GM19043 (cell line): ENCODE measurements around the gene SCTR.

ENCODE experiments used
- ATAC-seq: cut with Tn5 transposase; IDR thresholded peaks from one replicate; pipeline ENCODE4 v1.9.1; 2021; ENCODE audit warnings: low read depth; ENCODE audit not compliant: unreplicated experiment

The SCTR gene

DNA sequence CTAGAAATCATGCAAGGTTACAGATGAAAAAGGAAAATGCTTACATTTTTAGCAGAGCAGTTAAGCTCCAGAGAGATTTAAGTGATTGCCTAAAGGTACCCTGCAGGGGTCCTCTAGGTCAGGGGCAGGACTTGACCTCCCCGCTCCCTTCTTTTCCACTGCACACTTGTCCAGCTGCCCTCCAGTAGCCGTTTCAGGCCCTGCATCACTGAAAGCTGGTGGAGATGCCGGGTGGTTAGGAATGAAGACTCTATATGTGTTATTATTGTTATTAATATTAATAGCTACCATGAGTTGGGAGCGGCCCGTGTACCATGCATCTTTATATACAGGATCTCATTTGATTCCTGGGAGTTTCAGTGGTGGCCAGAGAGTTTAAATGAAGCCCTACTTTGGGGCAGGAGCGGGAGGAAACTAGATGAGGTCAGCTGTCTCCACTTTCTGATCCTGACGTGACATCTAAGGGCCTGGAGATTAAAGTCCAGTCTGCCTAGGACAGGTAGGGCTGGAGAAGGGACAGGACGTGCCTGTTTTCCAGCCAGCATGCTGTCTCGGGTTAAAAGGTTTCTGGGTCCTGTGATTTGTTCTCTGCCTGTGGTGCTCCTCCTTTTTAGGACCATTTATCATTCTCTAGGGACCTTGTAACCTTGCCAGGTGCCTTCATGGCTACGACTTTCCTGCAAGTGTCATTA, 90.5 kb downstream of the SCTR start:
- ATAC-seq = no peak

DNA sequence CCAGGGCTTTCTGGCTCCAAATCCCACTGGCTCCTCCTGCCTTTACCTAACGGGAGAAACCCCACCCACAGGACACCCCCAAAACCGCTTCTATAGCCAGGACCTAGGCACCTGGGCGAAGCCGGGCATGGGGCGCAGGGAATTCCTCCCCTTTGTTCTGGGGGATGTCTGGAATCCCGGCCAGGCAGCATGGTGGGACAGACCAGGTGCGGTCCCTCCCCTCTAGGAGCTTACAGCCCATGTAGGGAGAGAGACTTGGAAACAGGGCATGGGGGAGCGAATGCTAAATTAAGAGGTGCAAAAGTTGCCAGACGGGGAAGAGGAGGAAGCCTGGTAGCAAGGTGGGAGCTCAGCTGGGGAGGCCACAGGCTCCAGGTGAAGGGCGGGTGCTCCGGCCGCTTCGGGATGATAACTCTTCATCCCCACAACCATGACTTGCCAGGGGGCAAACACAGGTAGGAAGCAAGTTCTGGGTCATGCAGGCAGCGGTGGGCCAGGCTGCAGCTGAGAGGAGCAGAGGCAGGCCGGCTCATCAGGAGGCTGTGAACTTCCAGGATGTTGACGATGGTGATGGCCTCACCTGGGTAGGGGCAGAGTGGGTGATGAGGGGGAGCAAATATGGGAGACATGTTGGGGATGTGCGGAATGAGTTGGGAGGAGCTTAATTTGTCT, 91.3 kb downstream of the SCTR start:
- ATAC-seq = no peak

DNA sequence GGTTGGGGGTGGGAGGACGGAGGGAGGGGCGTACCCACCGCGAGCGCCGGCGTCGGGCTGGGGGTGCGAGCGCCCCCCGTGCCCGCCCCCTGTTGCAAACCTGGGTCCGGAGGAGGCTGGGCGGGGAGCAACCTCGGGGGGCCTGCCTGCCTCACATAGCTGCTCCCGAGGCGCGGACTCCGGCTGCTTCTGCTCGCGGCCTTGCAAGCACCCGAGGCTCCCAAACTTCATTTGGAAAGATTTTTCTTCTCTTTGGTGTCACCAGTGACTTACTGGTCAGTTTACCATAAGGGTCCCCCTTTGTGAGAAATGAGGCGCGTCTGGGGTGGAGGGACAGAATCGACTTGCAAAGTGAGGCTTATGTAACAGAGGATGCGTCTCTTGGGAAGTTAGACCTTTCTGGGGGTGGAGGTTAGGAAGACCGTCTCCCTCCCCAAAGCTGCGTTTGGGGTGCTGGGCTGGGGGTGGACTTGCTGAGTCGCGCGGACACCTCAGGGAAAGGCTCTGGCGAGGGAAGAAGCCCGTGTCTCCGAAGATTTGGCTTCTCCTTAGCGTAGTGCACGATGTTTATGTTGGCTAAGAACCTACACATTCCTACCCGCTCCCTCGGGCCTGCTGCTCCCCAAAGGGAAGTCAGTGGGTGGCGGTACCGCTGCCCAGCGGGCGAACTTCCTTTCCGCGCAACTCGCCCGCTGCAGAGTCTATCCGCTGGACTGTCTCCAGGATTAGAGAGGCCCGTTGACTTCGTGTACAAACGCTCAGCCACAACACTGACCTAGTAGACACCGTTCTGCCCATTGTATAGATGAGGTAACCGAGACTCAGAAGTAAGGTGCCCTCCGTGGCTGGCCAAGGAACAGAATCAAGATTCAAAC, 92.1 kb downstream of the SCTR start:
- ATAC-seq = no peak

DNA sequence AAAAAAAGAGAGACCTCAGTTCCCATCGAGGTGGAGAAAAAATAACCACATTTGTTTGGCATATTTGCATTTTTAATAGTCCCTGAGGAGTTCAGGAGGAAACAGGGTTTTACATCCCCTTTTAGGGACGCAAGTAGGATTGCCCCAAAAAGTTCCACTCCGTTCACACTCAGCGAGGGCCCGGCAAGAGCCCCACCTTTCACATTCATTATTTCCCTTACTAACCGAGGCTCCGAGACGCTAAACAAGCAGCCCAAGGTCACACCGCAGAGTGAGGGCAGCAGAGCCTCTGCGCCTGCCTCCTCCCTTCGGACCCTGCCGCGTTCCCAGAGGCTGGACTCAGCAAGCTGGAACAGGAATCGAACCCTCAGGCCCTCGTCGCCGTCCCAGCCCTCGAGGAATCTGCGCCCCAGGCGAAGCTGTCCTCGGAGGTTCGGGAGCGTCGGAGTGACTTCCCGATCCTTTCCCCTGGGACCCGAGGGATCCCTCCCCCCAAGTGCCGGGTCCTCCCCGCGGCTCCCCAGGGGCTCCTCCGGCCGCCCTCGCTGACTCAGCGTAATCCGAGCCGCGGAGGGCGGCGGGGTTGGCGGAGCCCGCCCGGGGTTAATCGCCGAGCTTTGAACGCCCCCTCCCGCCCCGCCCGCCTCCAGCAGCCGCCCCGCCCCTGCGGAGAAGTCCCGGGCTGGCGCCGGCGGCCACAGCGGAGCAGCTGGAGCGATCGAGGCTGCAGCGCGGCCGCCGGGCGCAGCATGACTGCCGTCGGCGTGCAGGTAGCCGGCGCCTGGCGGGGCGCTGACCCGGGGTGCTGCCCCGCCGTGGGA, 92.9 kb downstream of the SCTR start, which contains the start of gene TMEM37:
TSS of gene TMEM37 (plus strand) at position 700 of the 821 bp plus-strand sequence. CDS start at position 750, 50 bp downstream.
- ATAC-seq = peak; percentile 59

- no peak for ATAC-seq
These were observed 94.2 kb downstream of the SCTR start for GRCh38 chr2:119430023-119430498.

- no peak for ATAC-seq
These were observed 94.9 kb downstream of the SCTR start for GRCh38 chr2:119429225-119429981.

DNA sequence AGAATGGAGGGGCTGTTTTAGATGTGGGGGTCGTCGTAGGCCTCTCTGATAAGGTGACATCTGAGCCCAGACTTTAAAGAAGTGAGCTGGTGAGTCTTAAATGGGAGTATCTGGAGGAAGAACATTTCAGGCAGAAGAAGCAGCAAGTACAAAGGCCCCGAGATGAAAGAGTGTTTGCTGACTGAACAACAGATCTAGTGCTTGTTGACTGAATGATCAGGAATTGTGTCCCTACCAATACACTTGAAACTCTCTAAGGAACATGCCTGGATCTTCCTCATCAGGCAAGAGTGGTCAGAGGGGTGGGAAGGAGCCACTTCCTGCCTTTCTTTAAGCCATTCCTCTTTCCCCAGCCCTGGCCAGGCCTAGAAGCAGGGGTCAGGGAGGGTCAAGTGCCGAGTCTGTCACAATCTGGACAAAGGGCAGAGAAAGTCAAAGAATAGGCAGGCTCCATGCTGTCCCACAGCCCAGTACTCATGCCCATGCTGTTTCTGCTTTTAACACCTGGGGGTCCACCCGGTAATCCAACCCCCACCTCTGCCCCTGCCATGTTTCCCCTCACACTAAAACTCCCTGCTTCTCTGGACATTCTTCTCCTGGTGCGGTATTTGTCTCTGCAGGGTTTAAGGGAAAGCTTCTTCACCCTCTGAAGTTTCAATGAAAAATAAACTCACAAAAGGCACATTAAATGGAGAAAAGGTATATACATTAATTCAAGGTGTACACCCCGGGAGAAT, 95.6 kb downstream of the SCTR start:
- no peak for ATAC-seq

DNA sequence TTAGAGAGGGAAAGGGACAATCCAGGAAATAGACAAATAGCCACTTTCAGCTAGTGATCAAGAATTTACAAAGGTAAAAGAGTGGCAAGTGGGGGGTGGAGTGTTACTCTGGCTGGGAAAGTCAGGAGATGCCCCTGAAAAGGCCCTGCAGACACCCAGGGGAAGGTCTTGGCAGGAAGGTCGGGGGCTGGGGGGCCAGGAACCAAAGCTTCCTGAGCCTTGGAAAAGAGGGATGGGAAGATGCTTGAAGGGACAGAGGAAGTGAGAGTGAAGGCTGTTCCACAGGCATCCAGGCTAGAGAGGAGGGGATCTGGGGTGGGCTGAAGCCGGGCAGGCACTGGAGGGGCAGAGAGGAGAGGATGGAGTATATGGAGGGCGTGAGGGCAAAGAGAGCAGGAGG, 96.5 kb downstream of the SCTR start:
- ATAC-seq = no peak

- no peak for ATAC-seq
These were observed 97.4 kb downstream of the SCTR start for GRCh38 chr2:119426801-119427395.

- ATAC-seq = no peak
These were observed 97.9 kb downstream of the SCTR start for GRCh38 chr2:119426396-119426675.

DNA sequence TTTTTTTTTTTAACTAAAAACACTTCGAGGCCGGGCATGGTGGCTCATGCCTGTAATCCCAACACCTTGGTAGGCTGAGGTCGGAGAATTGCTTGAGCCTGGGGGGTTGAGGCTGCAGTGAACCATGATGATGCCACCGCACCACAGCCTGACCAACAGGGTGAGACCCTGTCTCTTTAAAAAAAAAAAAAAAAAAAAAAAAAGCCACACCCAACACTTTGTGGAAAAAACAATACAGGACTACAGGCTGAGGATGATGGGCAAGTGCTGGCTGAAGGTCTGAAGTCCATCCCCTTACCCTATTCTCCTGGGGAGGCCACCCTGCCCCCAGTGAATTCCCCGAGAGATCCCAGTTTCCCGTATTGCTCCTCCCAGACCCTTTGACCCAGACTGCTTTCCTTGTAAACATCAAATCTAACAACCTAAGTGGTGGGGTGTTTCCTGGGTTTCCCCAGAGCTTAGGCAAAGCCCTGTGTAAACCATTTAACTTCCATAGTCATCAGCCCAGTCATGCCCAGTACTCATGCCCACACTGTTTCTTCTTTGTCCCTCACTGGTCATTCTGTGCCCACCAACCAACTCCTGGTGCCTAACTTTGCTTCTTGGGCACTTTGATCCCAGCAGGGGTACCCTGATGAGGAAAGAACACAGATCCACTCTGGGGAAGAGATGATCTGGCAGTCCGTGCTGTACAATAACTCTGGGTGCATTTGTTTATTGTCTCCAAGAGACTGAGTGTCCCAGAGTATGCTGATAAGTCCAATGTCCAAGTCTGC, 98.5 kb downstream of the SCTR start:
- ATAC-seq = no peak

- ATAC-seq = no peak
These were observed 99.2 kb downstream of the SCTR start for GRCh38 chr2:119425119-119425405.

DNA sequence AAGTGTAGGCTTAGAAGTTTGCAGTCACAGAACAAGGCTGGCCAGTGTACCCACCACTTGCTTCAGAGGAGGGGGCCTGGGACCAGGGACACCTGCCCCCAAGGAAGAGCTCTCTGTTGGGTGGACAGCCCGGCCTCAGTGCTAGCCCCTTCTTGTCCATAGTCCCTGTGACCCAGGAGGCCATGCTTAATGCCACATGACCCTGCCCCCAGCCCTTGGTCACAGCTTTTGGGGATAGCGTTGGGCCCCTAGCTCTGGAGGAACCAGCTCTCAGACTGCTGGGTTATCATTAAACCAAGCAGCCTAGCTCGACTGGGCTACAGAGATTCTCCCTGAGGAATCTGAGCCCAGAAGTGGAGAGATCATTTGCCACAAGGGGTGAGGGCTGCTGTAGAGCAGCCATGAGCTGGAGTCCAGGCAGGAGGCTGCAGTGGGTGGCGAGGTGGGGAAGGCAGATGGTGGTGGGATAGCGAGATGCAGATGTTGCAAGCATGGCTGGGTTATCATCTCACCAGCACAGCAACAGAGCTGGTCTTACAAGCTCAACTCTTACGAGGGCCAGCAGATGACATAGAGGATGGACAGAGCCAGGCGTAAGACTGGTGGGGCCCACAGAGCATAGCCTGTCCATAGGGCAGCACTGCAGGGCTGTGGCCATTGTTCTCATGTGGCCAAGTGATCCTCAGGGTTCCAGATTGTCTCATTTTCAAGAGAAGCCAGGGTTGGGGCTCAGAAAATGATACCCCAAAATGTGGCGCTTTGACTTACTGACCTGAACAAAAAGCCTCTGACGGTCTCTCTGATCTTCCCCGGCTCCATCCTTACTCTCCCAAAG, 99.8 kb downstream of the SCTR start:
- no peak for ATAC-seq

DNA sequence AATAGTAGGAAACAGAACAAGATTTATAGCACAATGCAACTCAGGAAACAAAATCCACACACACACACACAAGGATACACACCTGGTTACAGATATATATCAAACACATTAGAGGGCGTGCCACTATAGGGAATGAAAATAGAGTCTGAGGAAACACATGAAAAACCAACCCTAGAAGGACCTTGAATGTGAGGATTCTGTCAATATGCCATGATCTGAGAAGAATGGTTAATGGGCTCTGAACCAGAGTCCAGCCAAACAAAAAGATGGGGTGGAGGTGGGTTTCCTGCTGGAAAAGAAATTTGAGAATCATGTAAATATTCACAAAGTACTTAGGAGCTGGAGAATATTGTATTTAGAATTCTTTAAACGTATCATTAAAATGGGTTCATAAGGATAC, 100.5 kb downstream of the SCTR start:
- no peak for ATAC-seq

GRCh38 chr2:119423108-119423444, 101.2 kb downstream of the SCTR start:
- ATAC-seq = no peak

DNA sequence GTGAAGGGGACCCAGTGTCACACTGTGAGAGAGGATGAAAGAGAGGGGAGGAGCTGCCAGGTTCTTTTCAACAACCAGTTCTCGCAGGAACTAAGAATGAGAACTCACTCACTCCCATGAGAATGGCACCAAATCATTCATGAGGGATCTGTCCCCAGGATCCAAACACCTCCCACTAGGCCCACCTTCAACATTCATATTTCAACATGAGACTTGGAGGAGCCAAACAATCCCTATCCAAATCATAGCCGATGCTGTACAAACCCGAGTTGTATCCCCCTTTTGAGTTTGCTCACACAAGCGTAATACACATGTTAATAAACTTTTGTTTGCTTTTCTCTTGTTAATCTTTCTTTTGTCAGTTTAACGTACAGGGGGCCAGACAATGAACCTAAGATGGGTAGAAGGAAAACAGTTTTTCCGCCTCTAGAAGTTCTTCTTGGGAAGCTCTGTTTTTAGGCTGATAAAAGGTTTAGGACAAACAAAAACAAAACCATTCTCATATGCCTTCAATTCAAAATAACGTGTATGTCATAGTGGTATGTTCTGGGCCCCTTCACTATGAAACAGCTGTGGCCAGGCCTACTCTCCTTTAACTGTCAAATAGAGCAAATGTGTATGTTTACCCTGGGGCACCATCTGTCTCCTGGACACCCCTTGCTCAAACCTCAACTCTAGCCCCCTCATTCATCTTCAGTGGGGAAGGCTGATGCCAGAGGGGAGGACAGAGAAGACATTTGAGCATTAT, 101.7 kb downstream of the SCTR start:
- ATAC-seq = no peak

GRCh38 chr2:119421741-119422140, 102.5 kb downstream of the SCTR start:
- ATAC-seq = no peak
